HepG2 (cell line): ENCODE results near the gene MAP4K3. TPM values are rescaled to one million over a fixed set of nuclear protein-coding genes. Genes with fewer than 3 reads are reported as not detected.

Source experiments
- ARNT2 ChIP-seq: sonication (generic); formaldehyde crosslinking; IDR thresholded peaks from 2 replicates; pipeline ENCODE4 v1.8.0; 2022; ENCODE audit warnings: mild to moderate bottlenecking, low read depth, missing genetic modification reagents, moderate library complexity
- DZIP1 ChIP-seq: sonication (generic); formaldehyde crosslinking; IDR thresholded peaks from 2 replicates; pipeline ENCODE4 v1.5.0; 2020; ENCODE audit warnings: mild to moderate bottlenecking, missing genetic modification reagents
- GZF1 ChIP-seq: sonication (generic); formaldehyde crosslinking; IDR thresholded peaks from 2 replicates; pipeline ENCODE4 v1.5.1; 2020; ENCODE audit warnings: mild to moderate bottlenecking, missing genetic modification reagents
- HDAC1 ChIP-seq: sonication (generic); formaldehyde crosslinking; IDR thresholded peaks from 2 replicates; pipeline ENCODE4 v1.5.1; 2020; ENCODE audit warnings: mild to moderate bottlenecking, missing genetic modification reagents
- HNF4A ChIP-seq: sonication (generic); formaldehyde crosslinking; IDR thresholded peaks from 2 replicates; pipeline ENCODE4 v1.4.0; 2020; ENCODE audit warnings: missing genetic modification reagents
- KAT8 ChIP-seq: IDR thresholded peaks from 2 replicates; pipeline ENCODE4 v1.6.1; 2016; ENCODE audit warnings: missing genetic modification reagents, missing compliant biosample characterization
- KDM5B ChIP-seq: sonication (generic); formaldehyde crosslinking; IDR thresholded peaks from 2 replicates; pipeline ENCODE4 v1.4.0; 2020; ENCODE audit warnings: missing genetic modification reagents, mild to moderate bottlenecking, borderline replicate concordance
- MED13 ChIP-seq: sonication (generic); formaldehyde crosslinking; IDR thresholded peaks from 2 replicates; pipeline ENCODE4 v1.5.0; 2020; ENCODE audit warnings: missing genetic modification reagents
- MIXL1 ChIP-seq: IDR thresholded peaks from 2 replicates; pipeline ENCODE4 v1.6.1; 2016
- PAXIP1 ChIP-seq: sonication (generic); formaldehyde crosslinking; conservative IDR thresholded peaks from 2 replicates; pipeline ENCODE4 v1.4.0; 2020; ENCODE audit warnings: mild to moderate bottlenecking, missing genetic modification reagents, moderate library complexity
- POGZ ChIP-seq: sonication (generic); formaldehyde crosslinking; IDR thresholded peaks from 2 replicates; pipeline ENCODE4 v1.4.0; 2020; ENCODE audit warnings: mild to moderate bottlenecking, missing genetic modification reagents
- TFDP1 ChIP-seq: IDR thresholded peaks from 2 replicates; pipeline ENCODE4 v1.6.1; 2016; ENCODE audit warnings: missing compliant biosample characterization, missing genetic modification reagents, borderline replicate concordance
- ZNF280D ChIP-seq: sonication (generic); formaldehyde crosslinking; IDR thresholded peaks from 2 replicates; pipeline ENCODE4 v1.5.1; 2020; ENCODE audit warnings: mild to moderate bottlenecking, missing genetic modification reagents
- ZNF30 ChIP-seq: sonication (generic); formaldehyde crosslinking; IDR thresholded peaks from 2 replicates; pipeline ENCODE4 v1.5.0; 2020; ENCODE audit warnings: mild to moderate bottlenecking, missing genetic modification reagents
- ZNF362 ChIP-seq: sonication (generic); formaldehyde crosslinking; IDR thresholded peaks from 2 replicates; pipeline ENCODE4 v1.4.0; 2020; ENCODE audit warnings: missing genetic modification reagents, mild to moderate bottlenecking, borderline replicate concordance
- ZNF367 ChIP-seq: sonication (generic); formaldehyde crosslinking; IDR thresholded peaks from 2 replicates; pipeline ENCODE4 v1.4.0; 2020; ENCODE audit warnings: missing genetic modification reagents, borderline replicate concordance
- ZNF546 ChIP-seq: sonication (generic); formaldehyde crosslinking; conservative IDR thresholded peaks from 2 replicates; pipeline ENCODE4 v1.8.1; 2023; ENCODE audit warnings: mild to moderate bottlenecking, missing genetic modification reagents
- ZNF552 ChIP-seq: sonication (generic); formaldehyde crosslinking; IDR thresholded peaks from 2 replicates; pipeline ENCODE4 v1.9.0; 2022; ENCODE audit warnings: missing genetic modification reagents, mild to moderate bottlenecking, borderline replicate concordance
- ZNF792 ChIP-seq: IDR thresholded peaks from 2 replicates; pipeline ENCODE4 v1.6.1; 2016
- polyA plus RNA-seq, 8 experiments: library from polyadenylated mRNA; depleted of rRNA in 3 of 8; stranded (reverse) in 7 of 8; unstranded in 1 of 8; fragments of >200 nt; fragmentation: Illumina TruSeq in 4 of 8; extraction: Trizol in 4 of 8; gene quantifications; 2 replicates each; pipeline versions ENCODE4 v1.2.1 to v1.2.3, GENCODE V29; 2011 to 2016; ENCODE audit warnings: low read depth in 4 of 8, missing spikeins in 1 of 8, mixed read lengths in 1 of 8; ENCODE audit not compliant: insufficient read depth in 1 of 8
- total RNA-seq, 5 experiments: library from RNA; depleted of rRNA; stranded (reverse); fragments of >200 nt; fragmentation: Illumina TruSeq; extraction: Trizol; gene quantifications; 2 replicates each; pipeline ENCODE4 v1.2.3, GENCODE V29; 2016; ENCODE audit warnings: low read depth in 1 of 5

MAP4K3 gene
- total and polyA plus RNA-seq, 2 of the 13 experiments (the other 11 are each of a cell fraction or from before 2014, with no cell fraction given): 45.9 to 53.2 TPM

- TF ChIP-seq DZIP1 (no peak), ZNF280D (CRISPR knock-in tag) (peak; percentile 92), ZNF30 (CRISPR knock-in tag) (no peak), MED13 (no peak), HDAC1 (no peak), ZNF552 (CRISPR knock-in tag) (no peak), ZNF546 (CRISPR knock-in tag) (no peak), ZNF792 (CRISPR knock-in tag) (no peak), TFDP1 (CRISPR knock-in tag) (no peak), KAT8 (CRISPR knock-in tag) (no peak), ZNF362 (CRISPR knock-in tag) (no peak), MIXL1 (CRISPR knock-in tag) (no peak), PAXIP1 (CRISPR knock-in tag) (no peak), ZNF367 (no peak), HNF4A (CRISPR knock-in tag) (no peak), POGZ (CRISPR knock-in tag) (0 out of 2 replicates have a peak, but pooled peaks have one; percentile 9), ARNT2 (CRISPR knock-in tag) (no peak), GZF1 (CRISPR knock-in tag) (no peak), KDM5B (CRISPR knock-in tag) (0 out of 2 replicates have a peak, but pooled peaks have one; percentile 26)
These were observed 77.5 kb downstream of the MAP4K3 start (continued) for GRCh38 chr2:39359453-39360038.
